Activated CD8-positive, alpha-beta memory T cell treated with anti-CD3 and anti-CD28 coated beads, Interleukin-2, amount 50 U/mL, for 24 hours (primary cell): ENCODE results near the gene STK32B.

Experiments used
- DNase-seq: peaks from one replicate; pipeline ENCODE4 v3.0.0-alpha.2; 2020; ENCODE audit errors: extremely low read depth

STK32B gene

DNA sequence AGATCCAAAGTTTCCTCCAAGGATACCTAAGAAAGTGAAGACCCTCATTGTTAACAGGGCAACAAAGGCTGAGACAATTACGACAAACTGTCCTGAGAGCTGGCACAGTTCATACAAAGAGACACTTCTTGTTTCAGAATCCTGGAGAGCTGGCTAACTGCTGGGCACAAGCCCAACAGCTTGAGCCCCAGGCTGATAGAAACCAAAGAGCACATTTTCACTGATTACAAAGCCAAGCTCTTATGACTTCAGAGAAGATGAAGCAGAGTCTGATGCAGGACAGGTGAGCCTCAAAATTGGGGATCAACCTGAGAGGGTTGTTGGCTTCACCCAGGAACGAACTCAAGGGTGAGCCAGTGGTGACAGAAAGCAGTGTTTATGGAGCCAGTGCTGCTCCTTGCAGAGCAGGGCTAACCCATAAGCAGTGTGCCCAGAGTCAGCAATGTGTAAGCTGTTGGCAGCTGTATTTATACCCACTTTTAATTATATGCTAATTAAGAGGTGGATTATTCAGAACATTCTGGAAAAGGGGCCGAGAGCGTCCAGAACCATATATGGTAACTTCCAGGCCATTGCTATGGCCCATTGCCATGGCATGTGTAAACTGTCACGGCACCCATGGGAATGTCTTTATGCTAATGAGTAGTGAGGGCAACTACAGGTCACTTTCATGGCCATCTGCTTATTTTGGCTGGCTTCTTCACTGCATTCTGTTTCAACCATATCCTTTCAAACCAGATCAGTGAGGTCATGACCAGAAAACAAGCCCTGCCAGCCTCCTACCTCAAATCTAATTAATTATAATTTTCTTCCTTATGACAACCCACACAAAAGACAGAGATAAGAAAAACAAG lies 473.4 kb downstream of the STK32B start:
- no peak for DNase-seq

DNA sequence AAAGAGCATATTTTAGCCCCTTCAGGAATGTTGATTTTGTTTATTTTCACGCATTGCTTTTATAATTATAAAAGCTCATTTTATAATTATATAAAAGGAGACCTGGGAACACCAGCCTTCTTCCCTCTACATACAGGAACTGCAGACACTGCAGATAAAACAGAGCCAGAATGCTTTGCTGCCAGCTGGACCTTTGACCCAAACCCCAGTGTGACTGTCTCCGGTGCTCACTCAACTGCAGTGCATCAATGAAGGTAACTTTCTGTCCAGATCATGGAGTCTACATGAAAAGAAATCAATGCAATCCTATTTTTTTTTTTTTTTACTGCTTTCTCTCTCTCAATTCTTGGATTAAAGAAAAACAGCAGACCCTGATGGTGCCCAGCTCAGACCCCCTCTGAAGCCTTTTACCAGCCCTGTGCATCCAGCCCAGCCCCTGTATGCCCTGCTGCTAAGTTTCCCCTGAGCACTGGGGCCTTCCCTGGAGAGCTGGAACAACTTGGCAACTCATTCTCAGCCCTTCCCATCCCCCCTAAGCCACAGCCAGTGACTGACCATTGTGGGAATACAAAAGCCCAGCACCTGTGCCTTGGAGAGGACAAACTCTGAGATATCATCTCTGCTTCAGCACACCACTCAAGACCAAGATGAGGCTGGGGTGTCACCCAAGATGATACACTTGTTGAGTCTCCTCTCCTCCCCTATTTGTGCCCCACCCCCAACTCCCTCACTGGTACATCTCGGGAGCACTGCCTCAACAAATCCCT lies 475.0 kb downstream of the STK32B start:
- DNase-seq: no peak

DNA sequence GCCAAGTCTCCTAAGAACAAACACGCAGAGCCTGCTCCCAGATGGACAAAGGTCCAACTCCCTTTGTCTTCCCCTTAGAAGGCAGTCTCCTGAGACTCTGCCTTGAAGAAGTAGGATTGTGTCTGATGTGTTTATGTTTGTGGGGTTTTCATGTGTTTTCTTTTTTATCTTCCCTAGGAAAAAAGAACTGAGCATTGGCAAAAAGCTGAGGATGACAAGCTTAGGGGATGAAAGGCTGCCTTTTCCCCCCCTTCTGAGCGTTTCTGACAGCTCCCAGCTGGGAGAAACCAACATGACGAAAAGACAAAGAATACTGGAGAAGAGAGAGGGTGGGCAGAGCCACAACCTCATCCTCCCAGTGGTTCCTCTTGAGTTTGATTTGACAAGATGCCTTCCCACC lies 475.9 kb downstream of the STK32B start:
- no peak for DNase-seq

DNA sequence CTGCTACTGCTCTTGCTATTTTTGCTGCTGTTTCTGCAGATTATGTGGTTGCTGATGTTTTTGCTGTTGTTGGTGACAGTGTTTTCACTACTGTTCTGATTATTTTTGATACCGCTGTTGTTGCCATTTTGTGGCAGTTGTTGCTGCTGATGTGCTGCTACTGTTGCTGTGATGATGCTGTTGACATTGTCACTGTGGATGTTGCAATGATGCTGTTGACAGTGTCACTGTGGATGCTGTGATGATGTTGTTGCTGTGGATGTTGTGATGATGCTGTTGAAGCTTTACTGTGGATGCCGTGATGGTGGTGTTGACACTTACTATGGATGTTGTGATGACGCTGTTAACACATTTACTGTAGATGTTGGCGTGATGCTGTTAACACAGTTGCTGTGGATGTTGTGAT lies 476.8 kb downstream of the STK32B start:
- DNase-seq: no peak

DNA sequence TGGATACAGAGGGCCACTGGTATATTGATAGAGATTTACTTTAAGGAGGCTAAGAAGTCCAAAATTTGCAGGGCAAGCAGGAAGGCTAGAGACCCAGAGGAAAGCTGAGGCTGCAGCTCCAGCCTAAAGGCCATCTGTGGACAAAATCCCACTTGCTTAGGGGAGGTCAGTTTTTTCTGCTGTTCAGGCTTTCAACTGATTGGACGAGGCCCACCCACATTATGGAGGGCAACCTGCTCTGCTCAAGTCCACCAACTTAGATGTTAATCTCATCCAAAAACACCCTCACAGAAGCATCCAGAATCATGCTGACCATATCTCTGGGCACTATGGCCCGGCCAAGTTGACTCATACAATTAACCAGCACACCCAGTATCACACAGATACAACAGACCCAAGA lies 480.8 kb downstream of the STK32B start:
- no peak for DNase-seq

DNA sequence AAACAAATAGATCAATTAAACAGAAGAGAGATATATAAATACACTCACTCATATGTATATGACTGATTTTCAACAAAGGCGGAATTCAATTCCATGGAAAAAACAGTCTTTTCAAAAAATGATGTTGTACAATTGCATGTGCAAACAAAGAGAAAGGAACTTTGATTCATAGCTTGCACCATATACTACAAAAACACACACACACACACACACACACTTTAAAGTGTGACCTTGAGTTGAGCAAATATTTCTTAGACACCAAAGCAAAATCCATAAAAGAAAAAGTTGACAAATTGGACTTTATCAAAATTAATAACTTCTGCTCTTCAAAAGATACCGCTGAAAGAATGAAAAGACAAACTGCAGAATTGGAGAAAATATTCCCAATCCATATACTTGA lies 488.3 kb downstream of the STK32B start:
- no peak for DNase-seq

DNA sequence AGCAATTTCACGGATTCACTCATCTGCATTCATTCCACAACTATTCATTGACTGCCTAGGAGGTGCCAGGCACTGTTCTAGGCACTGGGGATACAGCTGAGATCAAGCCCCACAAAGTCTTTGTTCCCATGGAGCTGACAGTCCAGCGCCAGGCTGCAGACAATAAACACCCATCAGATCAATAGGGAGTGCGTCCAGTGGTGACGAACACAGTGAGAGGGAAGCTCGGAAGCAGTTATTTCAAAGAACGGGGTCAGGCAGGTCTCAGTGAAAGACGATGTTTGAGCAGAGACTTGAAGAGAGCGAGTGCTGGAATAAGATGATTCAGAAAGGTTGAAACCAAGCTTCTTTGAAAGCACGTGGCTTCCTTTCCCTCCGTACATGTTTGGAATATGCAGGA lies 489.9 kb downstream of the STK32B start:
- no peak for DNase-seq

DNA sequence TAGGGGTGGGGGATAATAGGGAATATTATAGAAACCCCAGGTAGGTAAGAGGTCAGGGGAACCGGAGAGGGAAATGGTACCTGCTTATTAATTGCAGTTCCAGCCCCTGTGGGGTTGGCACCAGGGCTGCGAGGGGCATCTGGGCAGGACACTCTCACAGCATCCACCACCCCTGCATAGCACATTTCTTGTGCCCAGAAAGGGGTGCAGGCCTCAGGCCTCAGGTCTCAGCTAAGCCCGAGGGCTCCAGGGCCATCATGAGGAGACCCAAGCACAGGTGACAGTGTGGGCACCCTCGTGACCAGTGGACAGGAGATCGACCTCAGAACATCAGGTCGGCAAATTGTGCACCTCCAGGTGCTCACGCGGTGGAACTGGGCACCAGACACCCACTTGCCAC lies 492.4 kb downstream of the STK32B start:
- no peak for DNase-seq

DNA sequence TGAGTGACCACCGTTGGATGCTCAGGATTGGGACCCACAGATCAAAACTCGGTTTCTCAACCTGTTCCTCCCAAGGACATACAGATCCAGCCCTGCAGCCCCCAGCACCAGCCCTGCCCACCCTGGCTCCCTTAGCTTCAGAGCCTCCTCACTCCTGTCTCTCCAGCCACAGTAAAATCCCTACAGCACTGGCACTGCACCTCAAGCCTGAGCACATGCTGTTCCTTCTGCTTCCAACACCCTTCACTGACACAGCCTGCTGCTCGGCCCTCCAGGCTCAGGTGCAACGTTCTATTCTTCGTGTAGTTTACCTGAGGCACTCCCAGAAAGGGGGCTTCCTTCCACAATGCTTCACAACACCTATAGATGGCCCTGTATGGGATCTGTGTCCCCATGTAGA lies 493.5 kb downstream of the STK32B start:
- no peak for DNase-seq

DNA sequence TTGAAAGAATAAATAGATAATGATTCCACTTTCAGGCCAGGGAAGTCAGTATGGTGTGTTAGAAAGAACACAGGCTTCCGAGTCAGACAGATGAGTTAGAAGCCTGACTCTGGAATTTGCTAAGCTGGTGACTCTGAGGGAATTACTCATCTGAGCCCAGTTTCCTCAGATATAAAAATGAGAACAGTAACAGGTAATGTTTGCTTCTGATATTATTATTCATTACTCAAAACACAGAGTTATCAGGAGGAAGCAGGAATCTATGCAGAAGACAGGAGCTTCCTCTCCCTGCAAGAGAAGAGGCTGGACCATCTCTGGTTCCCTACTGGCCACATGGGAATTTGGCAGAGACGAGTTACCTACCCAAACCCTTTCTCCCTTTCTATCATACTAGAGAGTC lies 494.0 kb downstream of the STK32B start:
- DNase-seq: no peak

DNA sequence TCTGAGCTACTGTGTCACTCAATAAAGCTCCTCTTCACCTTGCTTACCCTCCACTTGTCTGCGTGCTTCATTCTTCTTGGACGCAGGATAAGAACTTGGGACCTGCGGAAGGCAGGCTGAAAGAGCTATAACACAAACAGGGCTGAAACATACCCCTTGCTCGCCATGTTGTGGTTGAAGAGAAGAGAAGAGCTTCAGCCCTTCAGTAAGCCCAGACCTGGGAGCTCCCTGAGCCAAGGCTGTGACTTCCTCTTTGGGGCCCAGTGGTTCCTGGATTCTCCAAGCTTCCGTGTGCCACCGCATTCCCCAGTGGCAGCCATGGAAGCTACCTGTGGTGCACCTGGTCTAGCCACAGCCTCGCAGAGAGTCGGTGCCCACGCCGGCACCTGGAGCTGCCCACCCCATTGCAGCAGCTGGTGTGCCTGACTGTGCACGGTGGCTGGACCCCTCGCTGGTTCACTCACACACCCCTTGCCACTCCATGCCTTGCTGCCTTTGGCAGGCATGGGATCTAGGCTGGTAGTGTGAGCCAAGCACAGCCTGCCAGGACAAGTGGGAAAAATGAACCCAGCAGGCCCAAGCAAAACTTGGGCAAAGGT lies 496.5 kb downstream of the STK32B start:
- DNase-seq: no peak
